Kidney (tissue), 14 donors: ENCODE measurements around the gene IDH3B. TPM values are rescaled to one million over a fixed set of nuclear protein-coding genes. Genes with fewer than 3 reads are reported as not detected.

Source experiments
- DNase-seq, 5 donors: peaks; one replicate each; pipeline ENCODE4 v3.0.0-alpha.2; 2013 to 2020
- FAIRE-seq: peaks from 2 replicates; lab custom pipeline; 2012; peaks lifted over from hg19 to GRCh38; lab: Jason Lieb, UNC
- H3K27ac ChIP-seq, 2 donors: one replicate each; pipeline ENCODE4 v1.7.0; 2013; ENCODE audit warnings: low read depth in 2 of 2, low read length in 2 of 2, inconsistent platforms in 1 of 2
- H3K27me3 ChIP-seq: one replicate; pipeline ENCODE4 v1.7.1; 2013; ENCODE audit warnings: low read length, inconsistent platforms; ENCODE audit not compliant: control insufficient read depth, insufficient read depth
- H3K36me3 ChIP-seq, 3 donors: one replicate each; pipeline versions ENCODE4 v1.7.0 to v1.7.1; 2013; ENCODE audit warnings: low read length in 3 of 3, control low read depth in 1 of 3, inconsistent platforms in 1 of 3; ENCODE audit not compliant: insufficient read depth in 3 of 3, control insufficient read depth in 2 of 3
- H3K4me1 ChIP-seq, 3 donors: one replicate each; pipeline versions ENCODE4 v1.7.0 to v1.7.1; 2013; ENCODE audit warnings: low read length in 3 of 3, inconsistent platforms in 1 of 3, low read depth in 1 of 3; ENCODE audit not compliant: control insufficient read depth in 2 of 3, insufficient read depth in 2 of 3
- H3K4me3 ChIP-seq, 3 donors: one replicate each; pipeline versions ENCODE4 v1.7.0 to v1.8.1; 2013; ENCODE audit warnings: low read length in 3 of 3, control low read depth in 1 of 3, inconsistent platforms in 1 of 3
- H3K9ac ChIP-seq, 3 donors: one replicate each; pipeline versions ENCODE4 v1.7.0 to v1.7.1; 2013; ENCODE audit warnings: low read length in 3 of 3, control low read depth in 1 of 3, inconsistent platforms in 1 of 3
- H3K9me3 ChIP-seq, 3 donors: one replicate each; pipeline versions ENCODE4 v1.7.0 to v1.7.1; 2013; ENCODE audit warnings: low read length in 3 of 3, control low read depth in 1 of 3, inconsistent platforms in 1 of 3; ENCODE audit not compliant: control insufficient read depth in 2 of 3, insufficient read depth in 1 of 3
- intact Hi-C: fragments of 100-400 bp; cut with DNase I; formaldehyde crosslinking; loops from one replicate; pipeline ENCODE4 v1.11.1; 2022
- polyA plus RNA-seq: library from polyadenylated mRNA; stranded (reverse); fragments of 350-450 nt; fragmentation: Illumina TruSeq; extraction: RNeasy Lipid Tissue Mini Kit (QIAGEN cat#74804); gene quantifications from one replicate; pipeline ENCODE4 v1.2.3, GENCODE V29; 2014; ENCODE audit warnings: low read depth, low replicate concordance; ENCODE audit not compliant: insufficient read depth
- total RNA-seq: library from RNA; stranded (reverse); fragmentation: NEBNext Ultra II Directional; extraction: Animal tissue kit (Norgen Biotek cat#: 25700); gene quantifications from one replicate; pipeline ENCODE4 v1.2.1, GENCODE V29; 2021
- TF ChIP-seq, protein P1 (sequence below): IDR thresholded peaks from 3 replicates; pipeline ENCODE4 v1.5.1; 2012; ENCODE audit warnings: mild to moderate bottlenecking, moderate library complexity, borderline replicate concordance; ENCODE audit not compliant: insufficient read depth; ENCODE audit errors: extremely low read depth
- donor health status: control.
- donor health status: control.
- donor health status: control.
- donor health status: control.
- donor health status: control.
- donor health status: DM: yes; HTN: yes; CAD: no.
- donor health status: Normal renal cell carcinoma (clear cell type).

Gene IDH3B
- total and polyA plus RNA-seq, 2 donors from 2014 or later: 77.3 to 134 TPM

DNA sequence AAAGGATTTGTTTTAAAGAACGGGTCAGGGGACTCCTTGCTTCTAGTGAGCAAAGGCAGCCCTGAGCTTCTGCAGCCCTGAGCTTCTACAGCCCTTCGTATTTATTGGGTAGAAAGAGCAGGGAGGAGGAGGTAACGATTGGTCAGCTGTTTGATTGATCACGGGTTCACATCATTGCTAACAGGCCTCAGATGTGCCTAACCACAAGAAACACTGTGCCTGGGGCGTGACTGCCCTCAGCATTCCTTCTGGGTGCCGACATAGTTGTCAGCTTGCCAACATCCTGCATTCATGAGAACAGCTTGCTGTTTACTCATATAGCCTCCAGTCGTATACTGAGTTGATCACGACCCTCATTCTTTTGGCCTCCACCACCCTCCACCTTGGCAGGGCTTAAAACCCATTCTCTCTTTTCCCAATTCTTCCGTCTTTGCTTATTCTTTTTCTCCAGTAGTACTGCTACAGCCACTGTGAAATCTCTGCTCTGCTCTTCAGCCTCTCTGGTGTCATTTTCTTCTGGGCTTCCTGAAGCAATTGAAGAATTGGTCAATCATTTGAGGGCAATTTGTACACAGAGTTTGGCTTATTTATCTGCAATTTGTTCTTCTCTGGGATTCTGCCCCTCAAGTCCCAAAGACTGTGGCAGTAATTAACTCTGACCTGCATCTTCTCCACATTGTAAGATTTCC is 37.0 kb downstream of the IDH3B start:
- H3K9me3 ChIP-seq: peaks cover 0 to 7% (median 2%) of the 10 kb centered on the region in 3 donors
- H3K36me3 ChIP-seq: no peaks in the 10 kb centered on the region
- no peak overlapping the region for H3K9ac ChIP-seq
- TF ChIP-seq, protein P1, sequence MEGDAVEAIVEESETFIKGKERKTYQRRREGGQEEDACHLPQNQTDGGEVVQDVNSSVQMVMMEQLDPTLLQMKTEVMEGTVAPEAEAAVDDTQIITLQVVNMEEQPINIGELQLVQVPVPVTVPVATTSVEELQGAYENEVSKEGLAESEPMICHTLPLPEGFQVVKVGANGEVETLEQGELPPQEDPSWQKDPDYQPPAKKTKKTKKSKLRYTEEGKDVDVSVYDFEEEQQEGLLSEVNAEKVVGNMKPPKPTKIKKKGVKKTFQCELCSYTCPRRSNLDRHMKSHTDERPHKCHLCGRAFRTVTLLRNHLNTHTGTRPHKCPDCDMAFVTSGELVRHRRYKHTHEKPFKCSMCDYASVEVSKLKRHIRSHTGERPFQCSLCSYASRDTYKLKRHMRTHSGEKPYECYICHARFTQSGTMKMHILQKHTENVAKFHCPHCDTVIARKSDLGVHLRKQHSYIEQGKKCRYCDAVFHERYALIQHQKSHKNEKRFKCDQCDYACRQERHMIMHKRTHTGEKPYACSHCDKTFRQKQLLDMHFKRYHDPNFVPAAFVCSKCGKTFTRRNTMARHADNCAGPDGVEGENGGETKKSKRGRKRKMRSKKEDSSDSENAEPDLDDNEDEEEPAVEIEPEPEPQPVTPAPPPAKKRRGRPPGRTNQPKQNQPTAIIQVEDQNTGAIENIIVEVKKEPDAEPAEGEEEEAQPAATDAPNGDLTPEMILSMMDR: no peak
- no peaks in the 10 kb centered on the region for H3K4me1 ChIP-seq
- no peaks in the 10 kb centered on the region for H3K27me3 ChIP-seq
- FAIRE-seq (no peak), DNase-seq (no peak)
- intact Hi-C loops: no loop called here
- no peak overlapping the region for H3K27ac ChIP-seq
- H3K4me3 ChIP-seq: no peak overlapping the region

- peaks cover 0 to 6% (median 0%) of the 10 kb centered on the region in 3 donors for H3K9me3 ChIP-seq
- no peak overlapping the region for H3K4me3 ChIP-seq
- DNase-seq (no peak), FAIRE-seq (no peak)
- intact Hi-C loops: no loop called here
- TF ChIP-seq, protein P1: no peak
- no peak overlapping the region for H3K27ac ChIP-seq
- no peak overlapping the region for H3K9ac ChIP-seq
- H3K36me3 ChIP-seq: no peaks in the 10 kb centered on the region
- no peaks in the 10 kb centered on the region for H3K27me3 ChIP-seq
- no peaks in the 10 kb centered on the region for H3K4me1 ChIP-seq
Measured at GRCh38 chr20:2625062-2625461, 39.0 kb downstream of the IDH3B start.

GRCh38 chr20:2624190-2624589 is 39.8 kb downstream of the IDH3B start:
- TF ChIP-seq, protein P1: no peak
- DNase-seq (no peak), FAIRE-seq (no peak)
- intact Hi-C loops: no loop called here
- H3K4me1 ChIP-seq: no peaks in the 10 kb centered on the region
- H3K27me3 ChIP-seq: no peaks in the 10 kb centered on the region
- H3K9ac ChIP-seq: no peak overlapping the region
- no peak overlapping the region for H3K27ac ChIP-seq
- H3K9me3 ChIP-seq: peaks cover 0 to 4% (median 0%) of the 10 kb centered on the region in 3 donors
- H3K36me3 ChIP-seq: no peaks in the 10 kb centered on the region
- H3K4me3 ChIP-seq: no peak overlapping the region
